ENCODE data around the gene NRXN3. TPM values are rescaled to one million over a fixed set of nuclear protein-coding genes. Genes with fewer than 3 reads are reported as not detected.

Gene NRXN3
- total RNA-seq, 1 experiment from 2014 or later: not detected

DNA sequence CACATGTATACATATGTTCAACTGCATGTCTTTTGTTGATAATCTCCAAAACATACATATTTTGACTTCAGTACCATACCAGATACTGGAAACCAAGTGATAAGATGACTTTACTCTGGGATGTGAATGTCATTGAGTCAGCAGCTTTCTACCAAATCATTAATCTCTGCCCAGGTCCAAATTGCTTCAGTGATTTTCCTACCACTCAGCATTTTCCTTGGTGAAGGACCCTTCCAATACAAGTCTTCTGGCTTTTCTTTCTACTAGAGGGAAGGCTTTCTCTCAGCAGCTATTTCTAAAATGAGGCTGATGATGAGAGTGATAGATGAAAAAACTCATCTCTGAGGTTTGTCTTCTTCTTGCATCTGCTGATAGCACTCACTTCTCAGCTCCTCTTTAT lies 1008.5 kb downstream of the NRXN3 start:
- H3K9me3 ChIP-seq (ENCODE audit: control insufficient read depth in 1 of 2, insufficient read depth in 1 of 2, low read depth in 1 of 2, low read length in 2 of 2): peaks cover 4 to 12% of the 10 kb centered on the region in 2 experiments; a peak in 2 of 4 replicates
- no peak for TF ChIP-seq SP1 (IDR thresholded peaks at IDR 0.05; ENCODE audit: low read depth)
- no peak overlapping the region for H3K9ac ChIP-seq (ENCODE audit: low read length)
- no peaks in the 10 kb centered on the region for H3K27me3 ChIP-seq (ENCODE audit: insufficient read depth, low read length)
- no peaks in the 10 kb centered on the region for H3K4me1 ChIP-seq (ENCODE audit: control insufficient read depth in 1 of 2, insufficient read depth in 2 of 2, low read length in 2 of 2)
- POLR2A ChIA-PET: no interaction called here
- H3K4me3 ChIP-seq (replicated peaks in 1 of 2; ENCODE audit: low read depth in 1 of 2, low read length in 2 of 2): no peak overlapping the region
- H3K79me2 ChIP-seq (ENCODE audit: insufficient read depth, low read length): no peaks in the 10 kb centered on the region
- no TSS peak for BruUV-seq (replicated peaks)
- no peak for DNase-seq (ENCODE audit: low read depth, low spot score)
- no peak for ATAC-seq
- no peak overlapping the region for H3K27ac ChIP-seq (ENCODE audit: low read depth, low read length)
- RAD21 ChIA-PET (ENCODE audit: low non-redundant PET in 1 of 2, low total read pairs in 2 of 2, uncharacterized antibody in 2 of 2, unreplicated experiment in 2 of 2): no interaction called here
- no peaks in the 10 kb centered on the region for H3K36me3 ChIP-seq (ENCODE audit: control insufficient read depth in 1 of 2, insufficient read depth in 2 of 2, low read length in 2 of 2)
- H4K20me1 ChIP-seq (ENCODE audit: insufficient read depth): no peaks in the 10 kb centered on the region
- no peak overlapping the region for H3K4me2 ChIP-seq (ENCODE audit: low read length)
- intact Hi-C loops (cut with micrococcal nuclease): no loop called here
- CTCF ChIA-PET: no interaction called here
- no peak overlapping the region for H2AFZ ChIP-seq (ENCODE audit: low read depth, low read length, poor library complexity, severe bottlenecking)
- H3K9me2 ChIP-seq (ENCODE audit: insufficient read depth): no peaks in the 10 kb centered on the region

DNA sequence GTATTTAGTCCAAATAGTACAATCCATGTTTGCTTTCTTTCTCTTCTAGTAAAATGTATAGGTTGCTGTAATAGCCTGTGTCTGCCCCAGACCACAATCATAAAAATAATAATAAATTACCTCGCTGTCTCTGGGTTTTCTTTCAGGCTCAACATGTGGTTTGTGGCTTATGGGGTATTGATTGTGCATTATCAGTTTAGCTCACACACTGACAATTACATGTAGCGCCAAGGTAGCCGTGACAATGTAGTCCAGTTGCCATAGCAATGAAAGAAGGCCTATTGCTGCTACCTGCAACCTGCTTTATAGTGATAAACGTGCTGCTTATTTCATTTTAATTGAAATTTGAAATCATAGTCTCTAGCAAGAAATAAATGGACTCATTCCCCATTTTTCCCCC lies 1009.8 kb downstream of the NRXN3 start:
- CTCF ChIA-PET: no interaction called here
- RAD21 ChIA-PET (ENCODE audit: low non-redundant PET in 1 of 2, low total read pairs in 2 of 2, uncharacterized antibody in 2 of 2, unreplicated experiment in 2 of 2): no interaction called here
- TF ChIP-seq CBX3 (IDR thresholded peaks at IDR 0.05; ENCODE audit: low read depth) (no peak), ZFX (IDR thresholded peaks at IDR 0.05) (no peak), POLR2A (IDR thresholded peaks at IDR 0.05; ENCODE audit: borderline replicate concordance, extremely low read depth, insufficient read depth, insufficient read length) (no peak), SP1 (IDR thresholded peaks at IDR 0.05; ENCODE audit: low read depth) (no peak), SIN3A (IDR thresholded peaks at IDR 0.05; ENCODE audit: low read depth) (no peak), SRF (IDR thresholded peaks at IDR 0.05; ENCODE audit: low read depth) (no peak), EZH2 (IDR thresholded peaks at IDR 0.05) (no peak), ELF1 (IDR thresholded peaks at IDR 0.05; ENCODE audit: borderline replicate concordance, low read depth) (no peak), RAD21 (IDR thresholded peaks at IDR 0.05; ENCODE audit: low read depth) (no peak), YY1 (IDR thresholded peaks at IDR 0.05; ENCODE audit: extremely low read depth, insufficient replicate concordance, low read depth, low read length) (no peak), CEBPB (IDR thresholded peaks at IDR 0.05; ENCODE audit: low read depth) (no peak)
- TF ChIP-seq, protein P1, sequence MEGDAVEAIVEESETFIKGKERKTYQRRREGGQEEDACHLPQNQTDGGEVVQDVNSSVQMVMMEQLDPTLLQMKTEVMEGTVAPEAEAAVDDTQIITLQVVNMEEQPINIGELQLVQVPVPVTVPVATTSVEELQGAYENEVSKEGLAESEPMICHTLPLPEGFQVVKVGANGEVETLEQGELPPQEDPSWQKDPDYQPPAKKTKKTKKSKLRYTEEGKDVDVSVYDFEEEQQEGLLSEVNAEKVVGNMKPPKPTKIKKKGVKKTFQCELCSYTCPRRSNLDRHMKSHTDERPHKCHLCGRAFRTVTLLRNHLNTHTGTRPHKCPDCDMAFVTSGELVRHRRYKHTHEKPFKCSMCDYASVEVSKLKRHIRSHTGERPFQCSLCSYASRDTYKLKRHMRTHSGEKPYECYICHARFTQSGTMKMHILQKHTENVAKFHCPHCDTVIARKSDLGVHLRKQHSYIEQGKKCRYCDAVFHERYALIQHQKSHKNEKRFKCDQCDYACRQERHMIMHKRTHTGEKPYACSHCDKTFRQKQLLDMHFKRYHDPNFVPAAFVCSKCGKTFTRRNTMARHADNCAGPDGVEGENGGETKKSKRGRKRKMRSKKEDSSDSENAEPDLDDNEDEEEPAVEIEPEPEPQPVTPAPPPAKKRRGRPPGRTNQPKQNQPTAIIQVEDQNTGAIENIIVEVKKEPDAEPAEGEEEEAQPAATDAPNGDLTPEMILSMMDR (IDR thresholded peaks at IDR 0.05 in 2 of 3, conservative IDR thresholded peaks at IDR 0.05 in 1 of 3; ENCODE audit: borderline replicate concordance in 1 of 3, insufficient read depth in 1 of 3, low read depth in 2 of 3, low read length in 2 of 3): no peak
- TF ChIP-seq, protein P2, sequence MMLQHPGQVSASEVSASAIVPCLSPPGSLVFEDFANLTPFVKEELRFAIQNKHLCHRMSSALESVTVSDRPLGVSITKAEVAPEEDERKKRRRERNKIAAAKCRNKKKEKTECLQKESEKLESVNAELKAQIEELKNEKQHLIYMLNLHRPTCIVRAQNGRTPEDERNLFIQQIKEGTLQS (IDR thresholded peaks at IDR 0.05): no peak
- TF ChIP-seq, protein P3, sequence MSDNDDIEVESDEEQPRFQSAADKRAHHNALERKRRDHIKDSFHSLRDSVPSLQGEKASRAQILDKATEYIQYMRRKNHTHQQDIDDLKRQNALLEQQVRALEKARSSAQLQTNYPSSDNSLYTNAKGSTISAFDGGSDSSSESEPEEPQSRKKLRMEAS (IDR thresholded peaks at IDR 0.05): no peak
- TF ChIP-seq, protein P4, sequence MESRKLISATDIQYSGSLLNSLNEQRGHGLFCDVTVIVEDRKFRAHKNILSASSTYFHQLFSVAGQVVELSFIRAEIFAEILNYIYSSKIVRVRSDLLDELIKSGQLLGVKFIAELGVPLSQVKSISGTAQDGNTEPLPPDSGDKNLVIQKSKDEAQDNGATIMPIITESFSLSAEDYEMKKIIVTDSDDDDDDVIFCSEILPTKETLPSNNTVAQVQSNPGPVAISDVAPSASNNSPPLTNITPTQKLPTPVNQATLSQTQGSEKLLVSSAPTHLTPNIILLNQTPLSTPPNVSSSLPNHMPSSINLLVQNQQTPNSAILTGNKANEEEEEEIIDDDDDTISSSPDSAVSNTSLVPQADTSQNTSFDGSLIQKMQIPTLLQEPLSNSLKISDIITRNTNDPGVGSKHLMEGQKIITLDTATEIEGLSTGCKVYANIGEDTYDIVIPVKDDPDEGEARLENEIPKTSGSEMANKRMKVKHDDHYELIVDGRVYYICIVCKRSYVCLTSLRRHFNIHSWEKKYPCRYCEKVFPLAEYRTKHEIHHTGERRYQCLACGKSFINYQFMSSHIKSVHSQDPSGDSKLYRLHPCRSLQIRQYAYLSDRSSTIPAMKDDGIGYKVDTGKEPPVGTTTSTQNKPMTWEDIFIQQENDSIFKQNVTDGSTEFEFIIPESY (IDR thresholded peaks at IDR 0.05; ENCODE audit: extremely low read depth, insufficient replicate concordance, low read length): no peak
- Histone ChIP-seq H3K27ac (ENCODE audit: low read depth, low read length) (no peak overlapping the region), H3K27me3 (ENCODE audit: insufficient read depth, low read length) (no peaks in the 10 kb centered on the region), H3K4me2 (ENCODE audit: low read length) (no peak overlapping the region), H3K4me3 (replicated peaks in 1 of 2; ENCODE audit: low read depth in 1 of 2, low read length in 2 of 2) (no peak overlapping the region), H3K36me3 (ENCODE audit: control insufficient read depth in 1 of 2, insufficient read depth in 2 of 2, low read length in 2 of 2) (no peaks in the 10 kb centered on the region), H3K79me2 (ENCODE audit: insufficient read depth, low read length) (no peaks in the 10 kb centered on the region), H4K20me1 (ENCODE audit: insufficient read depth) (no peaks in the 10 kb centered on the region), H3K9ac (ENCODE audit: low read length) (no peak overlapping the region), H2AFZ (ENCODE audit: low read depth, low read length, poor library complexity, severe bottlenecking) (no peak overlapping the region), H3K9me3 (ENCODE audit: control insufficient read depth in 1 of 2, insufficient read depth in 1 of 2, low read depth in 1 of 2, low read length in 2 of 2) (peaks cover 7 to 12% of the 10 kb centered on the region in 2 experiments; a peak in 2 of 4 replicates), H3K4me1 (ENCODE audit: control insufficient read depth in 1 of 2, insufficient read depth in 2 of 2, low read length in 2 of 2) (no peaks in the 10 kb centered on the region), H3K9me2 (ENCODE audit: insufficient read depth) (no peaks in the 10 kb centered on the region)
- POLR2A ChIA-PET: no interaction called here
- intact Hi-C loops (cut with micrococcal nuclease): no loop called here
- BruUV-seq (replicated peaks): no TSS peak
- ATAC-seq: no peak
- DNase-seq (ENCODE audit: low read depth, low spot score): no peak

All from HCT116 (cell line).